HG03378 (cell line): Measurements from ENCODE around the gene CRYBA2.

ENCODE experiments used
- ATAC-seq: cut with Tn5 transposase; IDR thresholded peaks from one replicate; pipeline ENCODE4 v1.9.1; 2021; ENCODE audit warnings: mild to moderate bottlenecking, moderate library complexity; ENCODE audit not compliant: unreplicated experiment

The CRYBA2 gene

DNA sequence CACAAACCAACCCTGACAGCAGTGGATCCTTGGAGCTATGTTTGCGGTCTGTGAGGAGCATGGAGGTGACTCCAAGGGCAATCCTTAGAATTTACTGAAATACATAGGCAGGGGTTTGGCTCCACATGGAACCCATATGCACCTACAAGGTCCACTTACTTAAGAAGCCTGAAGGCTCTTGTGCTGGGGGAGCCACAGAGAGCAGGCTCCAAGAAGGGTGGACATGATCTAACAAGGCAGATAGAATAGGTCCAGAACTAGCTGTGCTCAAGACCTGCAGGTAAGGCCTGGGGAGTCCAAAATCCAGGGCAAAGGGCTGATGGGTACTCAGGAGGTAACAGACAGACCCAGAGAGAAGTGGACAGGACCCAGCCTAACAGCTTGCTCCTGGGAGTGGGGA lies 34.9 kb downstream of the CRYBA2 start:
- ATAC-seq: no peak

DNA sequence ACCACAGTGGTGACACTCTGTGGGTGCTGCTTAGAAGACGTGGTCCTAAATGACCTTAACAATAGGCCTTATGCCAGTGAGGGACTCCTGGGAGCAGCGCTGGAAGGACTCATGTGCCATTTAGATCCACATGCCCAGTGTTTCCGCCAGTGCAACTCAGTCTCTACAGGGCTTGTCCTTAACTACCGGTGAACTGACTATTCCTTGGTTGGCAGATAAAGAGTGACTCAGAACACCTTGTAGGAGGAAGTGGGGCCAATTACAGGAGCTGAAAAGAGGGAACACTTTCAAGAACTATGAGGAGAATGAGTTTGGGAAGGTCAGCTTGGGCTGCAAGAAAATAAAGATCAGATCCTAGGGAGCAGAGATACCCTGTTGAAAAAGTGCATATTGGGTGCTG lies 35.6 kb downstream of the CRYBA2 start:
- no peak for ATAC-seq

- ATAC-seq: no peak
Observed at GRCh38 chr2:218956039-218956438, 37.2 kb downstream of the CRYBA2 start.

DNA sequence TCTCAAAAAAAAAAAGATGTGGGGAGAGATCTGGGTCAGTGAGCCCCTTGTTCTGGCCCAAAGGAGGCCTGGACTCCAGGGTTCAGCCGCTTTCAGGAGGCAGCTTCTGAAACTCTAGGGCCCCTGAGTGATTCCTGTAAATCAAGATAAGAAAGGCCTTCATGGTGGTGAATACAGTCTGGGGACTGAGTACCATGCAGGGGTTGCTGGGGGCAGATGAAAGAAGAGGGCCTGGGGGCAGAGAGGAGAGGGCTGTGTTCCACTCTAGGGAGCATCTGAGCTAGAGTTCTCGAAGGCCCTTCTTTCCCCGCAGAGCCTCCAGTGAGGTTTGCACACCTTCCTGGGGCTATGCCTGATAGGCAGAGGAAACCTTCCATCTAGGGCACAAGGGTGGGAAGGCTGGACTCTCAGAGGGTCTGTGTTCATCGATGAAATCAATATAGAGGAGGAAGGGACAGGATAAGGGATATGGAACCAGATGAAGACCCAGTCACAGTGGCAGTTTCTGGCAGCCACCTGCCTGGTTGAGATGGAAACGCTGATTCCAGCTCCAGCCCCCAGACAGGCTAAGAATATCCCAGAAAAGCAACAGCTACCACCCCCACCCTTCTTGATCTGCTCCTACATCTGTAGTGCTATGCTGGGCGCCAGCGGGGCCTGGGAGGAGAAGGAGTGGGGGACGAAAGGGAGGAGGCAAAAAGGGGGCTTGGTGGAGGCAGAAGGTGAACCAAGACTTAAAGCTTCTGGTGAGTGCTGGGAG lies 38.5 kb downstream of the CRYBA2 start:
- ATAC-seq: no peak

- ATAC-seq: no peak
Observed at GRCh38 chr2:218953366-218953954, 39.8 kb downstream of the CRYBA2 start.

GRCh38 chr2:218952160-218952559 lies 41.1 kb downstream of the CRYBA2 start:
- no peak for ATAC-seq

GRCh38 chr2:218946621-218947020 lies 46.6 kb downstream of the CRYBA2 start:
- no peak for ATAC-seq

DNA sequence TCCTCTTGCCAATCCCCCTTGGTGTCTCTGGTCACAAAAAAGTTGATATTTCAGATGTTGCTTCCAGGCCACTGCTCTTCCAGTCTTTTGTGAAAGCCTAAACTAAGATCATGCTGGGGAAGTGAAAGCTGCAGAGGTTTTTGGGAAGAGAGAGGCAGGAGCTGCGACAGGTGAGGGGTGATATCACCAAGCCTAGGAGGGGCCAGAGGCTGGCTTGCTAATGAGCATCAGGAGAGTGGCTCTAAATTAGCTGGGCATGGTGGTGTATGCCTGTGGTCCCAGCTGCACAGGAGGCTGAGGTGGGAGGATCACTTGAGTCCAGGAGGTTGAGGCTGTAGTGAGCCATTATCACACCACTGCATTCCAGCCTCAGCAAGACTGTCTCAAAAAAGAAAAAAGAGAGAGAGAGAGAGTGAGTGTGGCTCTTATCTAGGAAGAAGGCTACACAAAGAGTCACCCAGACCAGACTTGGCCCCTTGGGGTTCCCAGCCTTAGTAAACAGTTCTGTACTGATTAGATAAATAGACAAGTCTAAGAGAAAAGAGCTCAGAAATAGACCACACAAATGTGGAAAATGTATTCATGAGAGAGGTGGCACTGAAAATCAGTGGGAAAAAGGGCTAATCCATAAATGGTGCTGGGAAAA lies 48.3 kb downstream of the CRYBA2 start:
- ATAC-seq: no peak
